HCT116 (cell line): ENCODE data around the gene FTCD. TPM values are rescaled to one million over a fixed set of nuclear protein-coding genes. Genes with fewer than 3 reads are reported as not detected.

Experiments used
- CEBPB ChIP-seq: IDR thresholded peaks from 2 replicates; pipeline ENCODE4 v1.6.1; 2012; ENCODE audit warnings: low read depth
- ELF1 ChIP-seq: IDR thresholded peaks from 2 replicates; pipeline ENCODE4 v1.6.1; 2012; ENCODE audit warnings: low read depth, borderline replicate concordance
- RAD21 ChIP-seq: IDR thresholded peaks from 2 replicates; pipeline ENCODE4 v1.6.1; 2012; ENCODE audit warnings: low read depth, mild to moderate bottlenecking
- TCF7L2 ChIP-seq: IDR thresholded peaks from 2 replicates; pipeline ENCODE4 v1.7.0; 2011; ENCODE audit warnings: borderline replicate concordance, inconsistent platforms; ENCODE audit not compliant: insufficient read depth, insufficient read length; ENCODE audit errors: extremely low read depth
- YY1 ChIP-seq: IDR thresholded peaks from 2 replicates; pipeline ENCODE4 v1.6.1; 2011; ENCODE audit warnings: low read length, low read depth, moderate library complexity, mild to moderate bottlenecking; ENCODE audit not compliant: insufficient replicate concordance; ENCODE audit errors: extremely low read depth
- ZNF274 ChIP-seq: fragments of 200-500 bp; sonication (Bioruptor generic); IDR thresholded peaks from 2 replicates; pipeline ENCODE4 v1.6.1; 2014; ENCODE audit warnings: mild to moderate bottlenecking, low read depth, low read length, inconsistent platforms
- total RNA-seq: library from RNA; stranded (reverse); gene quantifications from one replicate; pipeline ENCODE4 v1.2.1, GENCODE V29; 2021; ENCODE audit not compliant: unreplicated experiment
- TF ChIP-seq, protein P1 (sequence below): IDR thresholded peaks from 2 replicates; pipeline ENCODE4 v1.6.1; 2012; ENCODE audit warnings: low read depth
- TF ChIP-seq, protein P2 (sequence below), 3 experiments: fragments of 200-600 bp in 1 of 3; sonication (generic) in 1 of 3; IDR thresholded peaks in 2 of 3; conservative IDR thresholded peaks in 1 of 3; 2 replicates each; pipeline ENCODE4 v1.5.1; 2012 to 2017; ENCODE audit warnings: low read depth in 2 of 3, low read length in 2 of 3, antibody characterized with exemption in 1 of 3, borderline replicate concordance in 1 of 3, control low read depth in 1 of 3, mild to moderate bottlenecking in 1 of 3, mixed read lengths in 1 of 3, mixed run types in 1 of 3, moderate library complexity in 1 of 3; ENCODE audit not compliant: insufficient read depth in 1 of 3

FTCD gene
- total RNA-seq, 1 experiment from 2014 or later = 2.5 TPM

DNA sequence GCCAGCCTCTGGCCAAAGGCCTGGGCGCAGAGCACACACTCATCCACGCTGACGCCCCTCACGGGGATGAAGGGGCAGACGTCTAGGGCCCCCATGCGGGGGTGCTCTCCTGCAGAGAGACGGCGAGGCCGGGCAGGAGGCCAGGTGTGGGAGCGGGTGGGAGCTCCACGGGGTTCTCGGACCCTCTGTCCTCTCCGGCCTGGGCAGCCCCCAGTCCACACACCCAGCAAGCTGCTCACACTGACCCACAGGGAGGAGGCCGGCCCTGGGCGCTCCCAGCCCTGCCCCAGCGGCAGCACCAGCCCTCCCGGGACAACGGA is 2.5 kb downstream of the FTCD start (continued):
- TF ChIP-seq, protein P1, sequence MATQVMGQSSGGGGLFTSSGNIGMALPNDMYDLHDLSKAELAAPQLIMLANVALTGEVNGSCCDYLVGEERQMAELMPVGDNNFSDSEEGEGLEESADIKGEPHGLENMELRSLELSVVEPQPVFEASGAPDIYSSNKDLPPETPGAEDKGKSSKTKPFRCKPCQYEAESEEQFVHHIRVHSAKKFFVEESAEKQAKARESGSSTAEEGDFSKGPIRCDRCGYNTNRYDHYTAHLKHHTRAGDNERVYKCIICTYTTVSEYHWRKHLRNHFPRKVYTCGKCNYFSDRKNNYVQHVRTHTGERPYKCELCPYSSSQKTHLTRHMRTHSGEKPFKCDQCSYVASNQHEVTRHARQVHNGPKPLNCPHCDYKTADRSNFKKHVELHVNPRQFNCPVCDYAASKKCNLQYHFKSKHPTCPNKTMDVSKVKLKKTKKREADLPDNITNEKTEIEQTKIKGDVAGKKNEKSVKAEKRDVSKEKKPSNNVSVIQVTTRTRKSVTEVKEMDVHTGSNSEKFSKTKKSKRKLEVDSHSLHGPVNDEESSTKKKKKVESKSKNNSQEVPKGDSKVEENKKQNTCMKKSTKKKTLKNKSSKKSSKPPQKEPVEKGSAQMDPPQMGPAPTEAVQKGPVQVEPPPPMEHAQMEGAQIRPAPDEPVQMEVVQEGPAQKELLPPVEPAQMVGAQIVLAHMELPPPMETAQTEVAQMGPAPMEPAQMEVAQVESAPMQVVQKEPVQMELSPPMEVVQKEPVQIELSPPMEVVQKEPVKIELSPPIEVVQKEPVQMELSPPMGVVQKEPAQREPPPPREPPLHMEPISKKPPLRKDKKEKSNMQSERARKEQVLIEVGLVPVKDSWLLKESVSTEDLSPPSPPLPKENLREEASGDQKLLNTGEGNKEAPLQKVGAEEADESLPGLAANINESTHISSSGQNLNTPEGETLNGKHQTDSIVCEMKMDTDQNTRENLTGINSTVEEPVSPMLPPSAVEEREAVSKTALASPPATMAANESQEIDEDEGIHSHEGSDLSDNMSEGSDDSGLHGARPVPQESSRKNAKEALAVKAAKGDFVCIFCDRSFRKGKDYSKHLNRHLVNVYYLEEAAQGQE = no peak
- TF ChIP-seq ZNF274 (no peak), RAD21 (no peak), ELF1 (no peak), YY1 (no peak), TCF7L2 (no peak), CEBPB (no peak)
- TF ChIP-seq, protein P2, sequence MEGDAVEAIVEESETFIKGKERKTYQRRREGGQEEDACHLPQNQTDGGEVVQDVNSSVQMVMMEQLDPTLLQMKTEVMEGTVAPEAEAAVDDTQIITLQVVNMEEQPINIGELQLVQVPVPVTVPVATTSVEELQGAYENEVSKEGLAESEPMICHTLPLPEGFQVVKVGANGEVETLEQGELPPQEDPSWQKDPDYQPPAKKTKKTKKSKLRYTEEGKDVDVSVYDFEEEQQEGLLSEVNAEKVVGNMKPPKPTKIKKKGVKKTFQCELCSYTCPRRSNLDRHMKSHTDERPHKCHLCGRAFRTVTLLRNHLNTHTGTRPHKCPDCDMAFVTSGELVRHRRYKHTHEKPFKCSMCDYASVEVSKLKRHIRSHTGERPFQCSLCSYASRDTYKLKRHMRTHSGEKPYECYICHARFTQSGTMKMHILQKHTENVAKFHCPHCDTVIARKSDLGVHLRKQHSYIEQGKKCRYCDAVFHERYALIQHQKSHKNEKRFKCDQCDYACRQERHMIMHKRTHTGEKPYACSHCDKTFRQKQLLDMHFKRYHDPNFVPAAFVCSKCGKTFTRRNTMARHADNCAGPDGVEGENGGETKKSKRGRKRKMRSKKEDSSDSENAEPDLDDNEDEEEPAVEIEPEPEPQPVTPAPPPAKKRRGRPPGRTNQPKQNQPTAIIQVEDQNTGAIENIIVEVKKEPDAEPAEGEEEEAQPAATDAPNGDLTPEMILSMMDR (IDR thresholded peaks at IDR 0.05 in 2 of 3, conservative IDR thresholded peaks at IDR 0.05 in 1 of 3; ENCODE audit: borderline replicate concordance in 1 of 3, insufficient read depth in 1 of 3, low read depth in 2 of 3, low read length in 2 of 3) = no peak
- TF ChIP-seq, all 23 proteins: peak for 0
